Stimulated activated CD4-positive, alpha-beta T cell treated with anti-CD3 and anti-CD28 coated beads, Interleukin-1b, Interleukin-23, amount 100 ng/mL, for 48 hours (primary cell): Measurements from ENCODE around the gene PIK3CD.
A peak's percentile ranks its signal among the peaks of the same experiment; 100 is the strongest.

ENCODE experiments used
- DNase-seq: peaks from one replicate; pipeline ENCODE4 v3.0.0-alpha.2; 2020

The PIK3CD gene

DNA sequence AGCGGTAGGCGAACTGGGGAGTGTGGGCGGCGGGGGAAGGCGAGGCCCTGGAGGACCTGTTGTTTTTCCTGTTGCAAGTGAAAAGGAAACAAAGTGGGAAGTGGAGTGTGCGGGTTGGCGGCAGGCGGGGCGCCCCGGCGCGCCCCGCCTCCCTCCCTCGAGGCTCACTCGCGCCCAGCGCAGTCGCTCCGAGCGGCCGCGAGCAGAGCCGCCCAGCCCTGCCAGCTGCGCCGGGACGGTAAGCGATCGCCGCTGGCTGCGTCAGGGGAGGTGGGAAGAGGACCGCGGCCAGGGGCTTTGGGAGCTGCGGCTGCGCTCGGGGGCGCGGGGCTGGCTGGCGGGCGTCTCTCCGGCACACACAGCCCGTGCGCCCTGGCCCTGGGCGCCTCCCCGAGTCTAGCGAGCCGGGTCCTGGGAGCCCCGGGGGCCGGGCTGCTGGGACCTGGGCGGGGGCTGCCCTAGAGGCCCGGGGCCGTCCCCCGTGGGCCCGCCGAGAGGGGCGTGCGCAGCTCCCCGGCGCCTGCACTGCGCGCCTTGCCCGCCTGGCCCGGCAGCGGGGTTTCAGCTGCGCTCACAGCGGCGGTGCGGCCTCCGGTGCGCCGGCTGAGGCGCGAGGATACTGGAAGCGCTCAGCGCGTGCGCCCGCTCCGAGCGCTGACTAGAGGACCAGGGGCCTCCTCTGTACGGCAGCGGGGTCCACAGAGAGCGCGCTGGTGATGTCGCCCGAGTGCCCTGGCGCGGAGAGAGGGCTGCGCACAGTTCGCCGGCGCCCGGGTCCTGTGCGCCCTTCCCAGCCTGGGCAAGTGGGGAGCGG, at the start of gene PIK3CD:
Gene PIK3CD, plus strand, starts transcription at position 167 of the 814 bp plus-strand sequence. CDS start 58,725 bp downstream, outside the sequence.
- peak; percentile 47 for DNase-seq

GRCh38 chr1:9601942-9602793, 49.4 kb upstream of the PIK3CD start:
- no peak for DNase-seq

DNA sequence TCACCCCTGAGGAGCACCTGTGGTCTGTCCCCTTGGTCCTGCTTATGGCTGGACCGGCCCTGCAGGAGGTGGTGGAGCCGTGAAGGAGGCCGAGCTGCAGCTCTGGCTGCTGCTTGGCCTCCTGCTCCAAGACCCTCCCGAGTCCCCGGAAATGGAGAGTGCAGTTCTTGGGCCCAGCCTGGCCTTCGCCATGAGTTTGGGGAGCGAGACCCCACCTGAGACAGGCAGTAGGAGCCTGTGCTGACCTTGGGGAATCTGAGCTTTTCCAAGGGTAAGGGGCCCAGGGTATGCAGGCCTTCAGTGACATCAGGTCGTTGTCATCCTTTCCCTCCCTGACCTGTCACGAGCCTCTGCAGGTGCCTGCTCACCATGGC, 48.8 kb upstream of the PIK3CD start:
- DNase-seq: no peak

DNA sequence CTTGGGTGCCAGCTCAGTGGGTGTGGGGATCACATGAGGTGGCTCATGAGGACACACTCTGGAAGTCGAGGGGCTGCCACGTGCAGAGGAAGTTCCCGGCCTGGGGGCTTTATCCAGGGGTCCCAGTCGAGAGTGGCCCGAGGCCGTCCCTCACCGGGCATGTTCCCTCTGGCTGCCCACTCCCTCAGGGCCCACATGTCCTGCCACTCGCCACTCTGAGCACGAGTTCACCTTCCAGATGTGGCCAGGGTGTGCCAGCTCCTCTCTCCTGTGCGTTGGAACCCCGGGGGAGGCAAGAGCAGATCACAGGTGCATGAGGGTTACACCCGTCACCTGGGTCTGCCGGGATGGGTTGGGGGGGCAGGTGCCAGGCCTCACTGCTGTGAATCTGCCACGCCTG, 48.2 kb upstream of the PIK3CD start:
- no peak for DNase-seq

DNA sequence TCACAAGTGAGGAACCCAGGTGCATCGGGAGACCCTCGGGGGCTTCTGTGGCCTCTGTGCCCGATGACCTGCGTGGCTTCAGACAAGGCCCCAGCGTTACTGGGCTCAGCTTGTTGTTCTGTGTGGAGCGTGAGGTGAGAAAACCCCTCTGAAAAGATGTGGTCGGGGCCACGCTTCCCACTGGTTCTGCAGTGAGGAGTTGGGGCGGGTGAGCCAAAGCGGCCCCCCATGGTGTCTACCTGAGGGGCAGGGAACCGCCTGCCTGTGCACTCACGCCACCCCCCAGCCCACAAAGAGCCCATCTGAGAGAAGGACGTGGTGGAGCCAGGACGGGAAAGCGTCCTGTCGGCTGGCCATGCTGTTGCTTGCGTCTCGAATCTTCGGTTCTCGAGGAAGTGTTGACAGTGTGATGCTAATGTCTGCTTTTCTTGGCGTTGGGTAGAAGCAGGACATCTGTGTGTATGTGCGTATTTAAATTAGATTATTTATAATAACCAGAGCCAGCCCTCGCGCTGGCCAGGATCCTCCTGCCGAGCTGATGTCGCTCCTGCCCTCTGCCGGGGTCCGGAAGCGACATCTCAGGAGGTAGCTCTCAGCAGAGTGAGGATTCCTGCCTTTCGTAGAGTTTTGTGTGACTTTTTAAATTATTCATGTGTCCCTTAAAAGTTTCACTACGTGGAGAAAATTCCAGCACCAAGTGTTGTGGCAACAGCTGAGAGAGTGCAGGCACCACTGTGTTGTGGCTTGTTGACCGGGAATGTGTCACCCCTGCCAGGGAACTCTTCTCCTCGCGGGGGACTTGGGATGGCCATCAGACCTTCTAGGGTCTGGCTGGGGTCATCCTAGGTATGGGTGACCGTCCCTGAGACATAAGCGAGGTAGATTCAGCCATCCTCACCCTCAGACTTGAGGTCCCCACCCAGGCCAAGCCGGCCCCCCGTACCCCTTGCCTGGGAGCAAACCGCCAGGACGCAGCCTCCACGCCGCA, 47.5 kb upstream of the PIK3CD start:
- DNase-seq: no peak

DNA sequence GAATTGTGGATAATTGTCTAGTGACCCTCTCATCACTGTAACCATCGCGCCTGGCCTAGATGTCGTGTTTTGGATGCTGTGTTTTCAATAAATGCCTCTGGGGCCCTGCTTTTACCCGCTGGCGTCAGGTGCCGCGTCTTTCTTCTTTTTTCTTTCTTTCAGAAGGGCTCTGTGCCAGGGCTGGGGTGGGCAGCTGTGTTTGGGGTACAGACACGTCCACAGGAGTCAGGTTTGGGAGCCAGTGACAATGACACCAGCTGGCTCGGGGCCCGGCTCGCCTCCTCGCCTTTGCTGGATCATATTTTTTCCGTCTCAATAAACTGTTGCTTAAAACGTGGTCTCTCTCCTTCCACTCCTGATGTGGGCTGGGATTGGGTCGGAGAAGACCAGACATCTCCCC, 46.7 kb upstream of the PIK3CD start:
- DNase-seq: no peak

DNA sequence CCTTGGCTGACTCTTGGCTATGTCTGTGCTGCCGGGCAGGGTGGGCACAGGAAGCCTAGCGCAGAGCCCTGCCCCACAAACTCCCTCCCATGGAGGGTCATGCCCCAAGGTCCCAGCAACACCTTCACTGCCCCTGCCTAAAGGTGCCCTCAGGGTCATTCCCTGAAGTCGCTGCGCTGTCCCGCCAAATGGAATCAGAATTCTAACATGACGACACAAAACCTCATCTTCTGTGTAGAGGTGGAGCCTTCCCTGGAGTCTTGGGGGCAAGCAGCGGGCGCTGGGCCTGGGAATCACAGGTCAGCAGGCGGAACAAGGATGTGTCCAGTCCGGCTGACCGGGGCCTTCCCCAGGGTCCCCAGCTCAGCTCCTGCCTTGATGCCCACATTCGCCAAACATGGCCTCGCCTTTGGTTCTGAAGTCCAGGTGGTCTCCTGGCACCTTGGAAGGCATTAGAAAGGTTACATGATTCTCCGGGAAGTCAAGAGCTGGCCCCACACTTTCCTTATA, 45.5 kb upstream of the PIK3CD start:
- DNase-seq: no peak

DNA sequence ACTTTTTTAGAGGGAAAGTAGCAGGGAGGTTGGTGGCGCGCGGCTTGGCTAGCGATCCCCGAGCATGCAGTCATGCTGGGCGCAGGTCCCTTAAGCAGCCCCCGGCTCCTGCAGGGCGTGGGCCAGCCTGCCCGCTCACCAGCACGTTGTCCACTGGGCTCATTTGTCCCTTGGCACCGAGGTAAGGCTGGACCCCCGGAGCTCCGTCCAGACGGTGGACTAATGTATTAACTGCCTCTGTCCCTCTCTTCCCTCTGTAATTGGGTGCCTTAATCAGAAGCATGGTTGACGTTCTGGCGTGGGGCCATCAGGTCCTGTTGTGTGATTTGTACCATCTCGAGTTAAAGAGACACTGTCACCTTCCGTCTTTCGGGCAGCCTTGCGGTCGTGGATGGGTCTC, 45.1 kb upstream of the PIK3CD start:
- DNase-seq: no peak

DNA sequence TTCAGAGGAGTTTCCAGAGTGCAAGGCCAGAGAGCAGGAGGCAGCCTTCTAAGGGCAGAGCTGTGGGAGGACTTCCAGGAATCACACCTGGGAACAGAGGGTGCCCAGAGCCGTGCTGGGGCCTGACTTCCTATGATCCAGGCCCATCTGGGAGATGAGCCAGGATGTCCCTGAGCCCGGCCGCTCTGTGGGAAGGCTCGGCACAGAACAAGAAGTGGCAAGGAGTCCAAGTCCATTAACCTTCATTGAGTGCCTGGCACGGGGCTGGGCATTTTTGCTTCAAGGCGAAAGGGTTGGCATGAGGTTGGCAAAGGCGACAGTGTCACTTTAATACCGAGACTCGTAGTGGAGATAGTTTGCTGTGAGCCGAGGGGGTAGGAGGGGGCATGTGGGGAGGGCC, 44.6 kb upstream of the PIK3CD start:
- DNase-seq: no peak

DNA sequence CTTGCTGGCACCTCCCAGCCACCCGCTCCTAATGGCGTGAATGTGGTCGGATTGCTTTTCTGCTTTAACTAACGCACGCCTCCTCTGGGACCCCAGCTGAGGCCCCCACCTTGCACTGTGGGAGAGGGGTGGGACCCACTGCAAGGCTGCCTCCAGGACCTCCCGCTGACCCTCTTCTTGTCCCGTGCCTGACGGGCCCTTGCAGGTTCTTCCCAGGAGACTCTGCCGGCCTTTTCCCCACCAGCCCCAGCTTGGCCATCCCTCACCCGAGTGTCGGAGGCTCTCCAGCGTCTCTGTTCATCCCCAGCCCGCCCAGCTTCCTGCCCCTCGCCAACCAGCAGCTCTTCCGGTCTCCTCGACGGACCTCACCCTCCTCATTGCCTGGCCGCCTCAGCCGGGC, 44.2 kb upstream of the PIK3CD start:
- no peak for DNase-seq

- no peak for DNase-seq
These were observed 41.5 kb upstream of the PIK3CD start for GRCh38 chr1:9609998-9610397.

GRCh38 chr1:9610548-9610947, 41.0 kb upstream of the PIK3CD start:
- no peak for DNase-seq

DNA sequence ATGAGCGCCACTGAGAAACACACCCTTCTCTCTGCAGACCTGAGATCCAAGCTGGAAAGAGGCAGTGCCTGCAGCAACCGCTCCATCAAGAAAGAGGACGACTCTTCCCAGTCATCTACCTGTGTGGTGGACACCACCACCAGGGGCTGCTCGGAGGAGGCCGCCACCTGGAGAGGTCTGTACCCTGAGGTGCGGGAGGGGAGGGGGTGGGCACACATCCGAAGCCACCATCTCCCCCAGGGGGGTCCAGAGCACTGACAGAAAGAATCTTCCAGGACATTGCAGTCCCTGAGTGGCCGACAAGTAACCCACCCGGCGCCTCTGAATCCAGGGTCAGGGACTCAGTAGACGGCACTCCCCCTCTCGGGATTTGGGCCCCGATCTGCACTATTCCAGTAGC, 39.8 kb upstream of the PIK3CD start:
- no peak for DNase-seq

- DNase-seq: no peak
These were observed 39.2 kb upstream of the PIK3CD start for GRCh38 chr1:9612162-9612845.

DNA sequence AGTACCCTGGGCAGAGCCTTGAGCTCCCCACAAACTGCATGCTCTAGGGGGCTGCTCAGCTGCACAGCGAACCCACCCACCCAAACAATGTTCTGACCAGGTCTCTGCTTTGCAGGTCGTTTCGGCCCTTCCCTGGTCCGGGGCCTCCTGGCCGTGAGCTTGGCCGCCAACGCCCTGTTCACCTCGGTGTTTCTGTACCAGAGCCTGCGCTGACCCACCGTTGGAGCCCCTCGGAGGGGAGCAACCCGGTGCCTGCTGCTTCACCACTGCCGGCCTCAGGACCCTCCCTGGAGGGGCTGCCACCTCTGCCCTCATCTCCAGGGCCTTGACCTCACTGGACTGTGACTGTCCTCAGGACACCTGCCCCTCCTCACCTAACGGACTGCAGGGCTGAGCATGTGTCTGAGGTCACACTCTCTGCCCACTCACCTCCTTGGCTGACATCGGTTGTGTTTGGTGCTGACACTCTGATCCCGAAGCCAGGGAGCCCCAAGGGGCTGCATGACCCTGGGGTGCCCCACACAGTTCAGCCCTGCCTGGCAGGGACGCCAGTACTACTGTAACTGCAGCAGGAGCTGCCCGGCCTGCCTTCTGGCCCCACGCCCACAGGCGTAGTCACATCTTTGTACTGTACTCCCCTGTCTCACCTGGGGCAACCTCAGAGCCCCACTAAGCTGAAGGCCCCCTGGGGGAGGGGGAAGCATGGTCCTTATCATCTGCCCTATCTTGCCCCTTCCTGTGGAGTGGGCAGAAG, 38.5 kb upstream of the PIK3CD start:
- DNase-seq: no peak

DNA sequence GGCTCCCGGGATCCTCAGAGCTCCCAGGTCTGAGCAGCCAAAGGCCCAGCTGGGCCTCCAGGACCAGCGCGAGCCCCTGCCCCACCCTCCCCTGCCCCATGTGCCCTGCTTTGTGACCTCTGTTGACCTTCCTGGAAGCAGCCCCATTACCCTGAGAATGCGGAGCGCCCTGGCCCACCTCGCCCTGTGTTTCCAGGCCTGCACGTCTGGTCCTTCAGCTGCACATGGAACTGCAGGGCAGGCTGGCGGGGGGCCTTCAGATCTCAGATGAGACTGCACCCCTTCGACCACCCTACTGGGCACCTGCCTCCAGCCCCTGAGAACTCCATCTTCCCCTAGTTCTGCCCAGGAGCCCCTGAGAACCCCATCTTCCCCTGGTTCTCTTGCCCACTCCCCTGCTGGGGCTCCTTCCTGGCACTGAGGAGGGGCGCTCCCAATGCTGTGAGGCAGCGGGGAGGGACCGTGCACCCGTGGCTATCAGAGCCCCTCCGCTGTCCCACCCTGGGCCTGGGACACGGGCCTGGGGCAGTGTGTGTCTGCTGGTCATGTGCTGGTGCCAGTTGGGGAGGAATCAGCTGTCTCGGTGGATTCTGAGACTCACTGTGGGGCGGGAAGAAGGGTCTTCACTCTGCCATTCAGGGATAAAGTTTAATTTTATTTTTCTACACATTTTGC, 37.8 kb upstream of the PIK3CD start:
- no peak for DNase-seq

- peak; percentile 45 for DNase-seq
These were observed 36.0 kb upstream of the PIK3CD start for GRCh38 chr1:9615316-9616063.

DNA sequence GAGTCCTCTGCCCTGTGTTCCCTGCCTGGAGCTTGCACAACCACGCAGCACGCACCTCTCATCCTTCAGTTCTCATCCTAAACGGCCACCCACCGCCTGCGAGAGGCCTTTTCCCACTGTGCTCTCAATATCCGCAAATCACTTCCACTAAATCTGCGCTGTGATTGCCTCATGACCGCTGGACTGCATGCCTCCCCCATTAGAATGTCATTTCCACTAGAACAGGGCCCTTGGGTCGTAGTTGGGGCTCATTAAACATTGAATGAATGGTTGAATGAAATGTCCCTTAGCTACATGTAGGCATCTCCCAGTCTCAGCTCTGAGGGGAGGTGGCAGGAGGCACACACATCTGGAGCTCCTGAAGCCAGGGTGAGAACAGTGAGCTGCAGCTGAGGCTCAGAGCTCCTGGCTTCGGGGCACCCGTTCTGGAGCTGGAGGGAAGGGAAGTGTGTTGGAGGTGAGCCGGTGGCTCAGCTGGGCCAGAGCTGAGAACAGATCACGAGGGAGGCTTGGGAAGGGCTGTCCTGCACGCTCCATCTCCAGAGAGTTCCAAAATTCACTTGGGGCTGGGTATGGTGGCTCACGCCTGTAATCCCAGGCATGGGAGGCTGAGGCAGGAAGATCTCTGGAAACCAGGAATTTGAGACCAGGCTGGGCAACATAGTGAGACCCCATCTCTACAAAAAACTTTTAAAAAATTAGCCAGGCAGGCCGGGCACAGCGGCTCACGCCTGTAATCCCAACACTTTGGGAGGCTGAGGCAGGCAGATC, 32.4 kb upstream of the PIK3CD start:
- no peak for DNase-seq

GRCh38 chr1:9621032-9621431, 30.5 kb upstream of the PIK3CD start:
- no peak for DNase-seq
